B cell (primary cell): ENCODE measurements around the gene TCEAL9. TPM values are rescaled to one million over a fixed set of nuclear protein-coding genes. Genes with fewer than 3 reads are reported as not detected.

Experiments used
- ATAC-seq: fragments of 200-7000 bp; cut with Tn5 transposase; one replicate; pipeline ENCODE4 v1.10.0; 2021; ENCODE audit warnings: low read depth, mild to moderate bottlenecking, moderate number of reproducible peaks, moderate library complexity
- CTCF ChIA-PET: fragments of 350-600 bp; sonication (Branson Sonifier 250); formaldehyde crosslinking; loops from one replicate; lab custom pipeline; 2021; ENCODE audit warnings: antibody characterized with exemption, inconsistent platforms; lab: Charles Lee
- POLR2A ChIA-PET: fragments of 350-600 bp; sonication (Branson Sonifier 250); formaldehyde crosslinking; loops from one replicate; lab custom pipeline; 2021; ENCODE audit warnings: antibody characterized with exemption; lab: Charles Lee
- DNase-seq: peaks from one replicate; pipeline ENCODE4 v3.0.0; 2013
- H2AFZ ChIP-seq: 2 replicates; pipeline ENCODE4 v1.6.1; 2012; ENCODE audit warnings: mild to moderate bottlenecking, low read depth, low read length; ENCODE audit not compliant: insufficient read depth, poor library complexity, severe bottlenecking
- H3K27ac ChIP-seq, 2 donors: 1 replicate in 1 of 2; 2 replicates in 1 of 2; pipeline ENCODE4 v1.5.1; 2012 to 2013; ENCODE audit warnings: low read length in 2 of 2, mild to moderate bottlenecking in 2 of 2, moderate library complexity in 1 of 2
- H3K27me3 ChIP-seq, 4 experiments: fragments of 200-600 bp in 1 of 4; sonication (generic) in 1 of 4; replicated peaks in 1 of 4; 1 replicate in 2 of 4; 2 replicates in 2 of 4; pipeline versions ENCODE4 v1.6.1 to v1.7.0; 2013 to 2016; ENCODE audit warnings: low read length in 3 of 4, mild to moderate bottlenecking in 2 of 4, mixed read lengths in 1 of 4, moderate library complexity in 1 of 4; ENCODE audit not compliant: insufficient read depth in 4 of 4, control insufficient read depth in 3 of 4; ENCODE audit errors: control extremely low read depth in 1 of 4
- H3K36me3 ChIP-seq, 2 experiments: replicated peaks in 1 of 2; 1 replicate in 1 of 2; 2 replicates in 1 of 2; pipeline versions ENCODE4 v1.6.1 to v1.7.1; 2013; ENCODE audit warnings: low read length in 1 of 2; ENCODE audit not compliant: insufficient read depth in 2 of 2, control insufficient read depth in 1 of 2; ENCODE audit errors: control extremely low read depth in 1 of 2, extremely low read depth in 1 of 2
- H3K4me1 ChIP-seq, 2 donors: fragments of 200-600 bp in 1 of 2; sonication (generic) in 1 of 2; 1 replicate in 1 of 2; 2 replicates in 1 of 2; pipeline versions ENCODE4 v1.5.1 to v1.6.1; 2013 to 2017; ENCODE audit warnings: low read length in 2 of 2; ENCODE audit not compliant: control insufficient read depth in 2 of 2, insufficient read depth in 2 of 2
- H3K4me2 ChIP-seq: replicated peaks from 2 replicates; pipeline ENCODE3; 2012; ENCODE audit warnings: mild to moderate bottlenecking, low read depth, low read length; ENCODE audit not compliant: poor library complexity, severe bottlenecking
- H3K4me3 ChIP-seq, 5 experiments: fragments of 200-600 bp in 1 of 5; sonication (generic) in 1 of 5; 1 replicate in 3 of 5; 2 replicates in 2 of 5; pipeline versions ENCODE4 v1.5.1 to v1.7.0; 2011 to 2016; ENCODE audit warnings: low read length in 4 of 5, mild to moderate bottlenecking in 4 of 5, low read depth in 2 of 5, control low read depth in 1 of 5, moderate library complexity in 1 of 5; ENCODE audit not compliant: insufficient read depth in 1 of 5; ENCODE audit errors: control extremely low read depth in 1 of 5, extremely low read depth in 1 of 5
- H3K79me2 ChIP-seq: fragments of 200-600 bp; sonication (generic); one replicate; pipeline ENCODE4 v1.6.0; 2016; ENCODE audit warnings: low read length; ENCODE audit not compliant: control insufficient read depth, insufficient read depth
- H3K9ac ChIP-seq: fragments of 200-600 bp; sonication (generic); 2 replicates; pipeline ENCODE4 v1.6.1; 2017; ENCODE audit warnings: mild to moderate bottlenecking, low read length, moderate library complexity
- H3K9me3 ChIP-seq, 3 donors: one replicate each; pipeline versions ENCODE4 v1.6.1 to v1.7.1; 2013; ENCODE audit warnings: low read length in 2 of 3; ENCODE audit not compliant: control insufficient read depth in 2 of 3, insufficient read depth in 1 of 3; ENCODE audit errors: control extremely low read depth in 1 of 3
- H4K20me1 ChIP-seq: 2 replicates; pipeline ENCODE4 v1.6.0; 2012; ENCODE audit warnings: mild to moderate bottlenecking, low read length; ENCODE audit not compliant: insufficient read depth, control insufficient read depth, poor library complexity, severe bottlenecking
- H3K27ac Mint-ChIP-seq: one replicate; pipeline ENCODE4 v1.8.0; 2021; ENCODE audit warnings: mixed read lengths
- H3K27me3 Mint-ChIP-seq: one replicate; pipeline ENCODE4 v1.8.0; 2021; ENCODE audit warnings: mixed read lengths
- H3K4me1 Mint-ChIP-seq: one replicate; pipeline ENCODE4 v1.8.0; 2021; ENCODE audit warnings: mixed read lengths
- H3K4me3 Mint-ChIP-seq: one replicate; pipeline ENCODE4 v1.8.0; 2021; ENCODE audit warnings: mixed read lengths
- H3K9me3 Mint-ChIP-seq: one replicate; pipeline ENCODE4 v1.8.0; 2022; ENCODE audit warnings: mixed read lengths; ENCODE audit not compliant: insufficient read depth
- EZH2 ChIP-seq: IDR thresholded peaks from 2 replicates; pipeline ENCODE4 v1.6.1; 2012; ENCODE audit warnings: borderline replicate concordance, low read depth, mild to moderate bottlenecking, moderate library complexity, low read length; ENCODE audit not compliant: insufficient read depth, poor library complexity, severe bottlenecking
- WGBS: methylation state at CpG from one replicate; pipeline ENCODE4 v1.1.5; 2013; ENCODE audit warnings: missing lambda C conversion rate; ENCODE audit not compliant: insufficient coverage; 5-methylcytosine and 5-hydroxymethylcytosine counted together
- intact Hi-C: fragments of 100-400 bp; cut with micrococcal nuclease; formaldehyde crosslinking; loops from one replicate; pipeline ENCODE4 v1.10.0; 2022
- polyA plus RNA-seq: library from polyadenylated mRNA; depleted of rRNA; stranded (reverse); fragments of >200 nt; gene quantifications from 2 replicates; pipeline ENCODE4 v1.2.3, GENCODE V29; 2012
- total RNA-seq, 2 donors: library from RNA; stranded (reverse); fragments of 120-200 nt in 1 of 2; gene quantifications; 1 replicate in 1 of 2; 2 replicates in 1 of 2; pipeline versions ENCODE4 v1.2.3 to v1.2.4, GENCODE V29; 2013 to 2022
- TF ChIP-seq, protein P1 (sequence below): fragments of 200-600 bp; IDR thresholded peaks from one replicate; pipeline ENCODE4 v1.8.0; 2022; ENCODE audit warnings: antibody characterized with exemption, mild to moderate bottlenecking

TCEAL9 gene
- total and polyA plus RNA-seq, 2 donors (not counting 1 experiment from before 2014, with no cell fraction given): 0.34 to 0.42 TPM

DNA sequence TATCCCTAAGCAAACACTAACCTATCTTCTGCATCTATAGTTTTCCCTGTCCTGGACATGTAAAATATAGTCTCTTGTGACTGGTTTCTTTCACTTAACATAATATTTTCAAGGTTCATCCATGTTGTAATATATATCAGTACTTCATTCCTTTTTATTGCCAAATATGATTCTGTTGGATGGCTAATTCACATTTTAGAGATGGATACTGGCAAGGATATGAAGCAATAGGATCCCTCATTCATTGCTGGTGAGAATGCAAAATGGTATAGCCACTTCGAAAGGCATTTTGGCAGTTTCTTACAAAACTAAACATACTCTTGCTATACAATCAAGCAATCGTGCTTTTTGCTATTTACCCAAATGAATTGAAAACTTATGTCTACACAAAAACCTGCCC is 6.7 kb downstream of the TCEAL9 start:
- ChIA-PET CTCF (no interaction called here), POLR2A (no interaction called here)
- H3K4me3 ChIP-seq: no peak overlapping the region
- intact Hi-C loops: no loop called here
- H3K9me3 Mint-ChIP-seq: no peaks in the 10 kb centered on the region
- H2AFZ ChIP-seq: no peak overlapping the region
- no CpG with 5 or more reads among the region's 2 CpGs for whole genome bisulfite sequencing
- no peak overlapping the region for H3K9ac ChIP-seq
- H3K27me3 Mint-ChIP-seq: no peaks in the 10 kb centered on the region
- H4K20me1 ChIP-seq: no peaks in the 10 kb centered on the region
- H3K27ac Mint-ChIP-seq: no peak overlapping the region
- no peaks in the 10 kb centered on the region for H3K4me1 Mint-ChIP-seq
- H3K4me1 ChIP-seq: no peaks in the 10 kb centered on the region
- no peak overlapping the region for H3K4me3 Mint-ChIP-seq
- no peaks in the 10 kb centered on the region for H3K9me3 ChIP-seq
- no peak for ATAC-seq
- TF ChIP-seq EZH2: no peak
- TF ChIP-seq, protein P1, sequence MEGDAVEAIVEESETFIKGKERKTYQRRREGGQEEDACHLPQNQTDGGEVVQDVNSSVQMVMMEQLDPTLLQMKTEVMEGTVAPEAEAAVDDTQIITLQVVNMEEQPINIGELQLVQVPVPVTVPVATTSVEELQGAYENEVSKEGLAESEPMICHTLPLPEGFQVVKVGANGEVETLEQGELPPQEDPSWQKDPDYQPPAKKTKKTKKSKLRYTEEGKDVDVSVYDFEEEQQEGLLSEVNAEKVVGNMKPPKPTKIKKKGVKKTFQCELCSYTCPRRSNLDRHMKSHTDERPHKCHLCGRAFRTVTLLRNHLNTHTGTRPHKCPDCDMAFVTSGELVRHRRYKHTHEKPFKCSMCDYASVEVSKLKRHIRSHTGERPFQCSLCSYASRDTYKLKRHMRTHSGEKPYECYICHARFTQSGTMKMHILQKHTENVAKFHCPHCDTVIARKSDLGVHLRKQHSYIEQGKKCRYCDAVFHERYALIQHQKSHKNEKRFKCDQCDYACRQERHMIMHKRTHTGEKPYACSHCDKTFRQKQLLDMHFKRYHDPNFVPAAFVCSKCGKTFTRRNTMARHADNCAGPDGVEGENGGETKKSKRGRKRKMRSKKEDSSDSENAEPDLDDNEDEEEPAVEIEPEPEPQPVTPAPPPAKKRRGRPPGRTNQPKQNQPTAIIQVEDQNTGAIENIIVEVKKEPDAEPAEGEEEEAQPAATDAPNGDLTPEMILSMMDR: no peak
- H3K79me2 ChIP-seq: no peaks in the 10 kb centered on the region
- no peaks in the 10 kb centered on the region for H3K27me3 ChIP-seq
- DNase-seq: no peak
- H3K36me3 ChIP-seq: no peaks in the 10 kb centered on the region
- no peak overlapping the region for H3K4me2 ChIP-seq
- H3K27ac ChIP-seq: no peak overlapping the region

DNA sequence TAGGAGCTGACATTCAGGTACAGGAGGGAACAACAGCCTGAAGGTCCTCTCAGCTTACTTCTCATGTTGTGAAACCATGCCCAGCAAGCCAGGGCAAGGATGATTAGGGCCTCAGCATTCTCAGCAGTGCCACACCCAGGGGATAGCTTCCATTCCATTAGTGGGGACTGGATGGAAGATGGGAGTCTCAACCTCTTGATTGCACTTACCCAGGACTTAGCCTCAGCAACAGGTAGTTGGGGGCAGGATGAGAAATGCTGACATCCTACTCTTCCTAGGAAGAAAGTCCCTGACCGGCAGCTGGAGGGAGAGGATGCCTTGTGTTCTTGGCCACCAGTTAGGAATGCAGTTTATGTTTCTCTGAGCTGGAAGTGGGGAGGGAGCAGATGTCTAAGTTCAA is 11.2 kb downstream of the TCEAL9 start:
- no CpG with 5 or more reads among the region's 1 CpG for WGBS
- no peaks in the 10 kb centered on the region for H3K36me3 ChIP-seq
- no peaks in the 10 kb centered on the region for H3K79me2 ChIP-seq
- H3K9me3 ChIP-seq: no peaks in the 10 kb centered on the region
- H3K4me1 ChIP-seq: no peaks in the 10 kb centered on the region
- H3K27me3 ChIP-seq: no peaks in the 10 kb centered on the region
- TF ChIP-seq, protein P1: no peak
- no peak for TF ChIP-seq EZH2
- no peak overlapping the region for H3K4me2 ChIP-seq
- Mint-ChIP-seq H3K4me1 (no peaks in the 10 kb centered on the region), H3K9me3 (no peaks in the 10 kb centered on the region), H3K27me3 (no peaks in the 10 kb centered on the region), H3K4me3 (no peak overlapping the region), H3K27ac (no peak overlapping the region)
- H2AFZ ChIP-seq: no peak overlapping the region
- ChIA-PET POLR2A (no interaction called here), CTCF (no interaction called here)
- H4K20me1 ChIP-seq: no peaks in the 10 kb centered on the region
- intact Hi-C loops: no loop called here
- no peak overlapping the region for H3K9ac ChIP-seq
- no peak overlapping the region for H3K4me3 ChIP-seq
- DNase-seq (no peak), ATAC-seq (no peak)
- no peak overlapping the region for H3K27ac ChIP-seq
